NCI-H226 (cell line): ENCODE measurements around the gene MYH15.

Experiments
- DNase-seq: peaks from one replicate; pipeline ENCODE4 v3.0.0-alpha.2; 2015

Gene MYH15

DNA sequence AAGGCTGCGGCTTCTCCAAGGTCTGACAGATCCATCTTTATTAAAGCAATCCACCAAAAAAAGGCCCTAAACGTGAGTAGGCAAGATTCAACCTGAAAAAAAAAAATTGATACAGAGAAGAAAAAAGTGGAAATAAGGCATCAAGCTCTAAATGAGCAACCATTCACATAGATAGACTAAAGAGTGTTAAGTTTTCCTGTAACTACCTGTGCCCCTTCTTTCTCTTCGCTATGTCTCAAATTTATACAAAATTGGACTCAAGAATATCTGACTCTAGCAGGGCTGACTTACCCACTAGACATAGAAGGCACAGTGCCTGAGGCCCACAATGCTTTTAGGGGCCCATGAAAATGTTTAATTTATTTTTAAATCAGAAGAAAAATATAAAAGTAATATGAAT lies at the start of gene MYH15:
Gene MYH15, minus strand, starts transcription at position 101 of the 400 bp plus-strand sequence. Its CDS starts 66 bp downstream, at position 35.
- no peak for DNase-seq

DNA sequence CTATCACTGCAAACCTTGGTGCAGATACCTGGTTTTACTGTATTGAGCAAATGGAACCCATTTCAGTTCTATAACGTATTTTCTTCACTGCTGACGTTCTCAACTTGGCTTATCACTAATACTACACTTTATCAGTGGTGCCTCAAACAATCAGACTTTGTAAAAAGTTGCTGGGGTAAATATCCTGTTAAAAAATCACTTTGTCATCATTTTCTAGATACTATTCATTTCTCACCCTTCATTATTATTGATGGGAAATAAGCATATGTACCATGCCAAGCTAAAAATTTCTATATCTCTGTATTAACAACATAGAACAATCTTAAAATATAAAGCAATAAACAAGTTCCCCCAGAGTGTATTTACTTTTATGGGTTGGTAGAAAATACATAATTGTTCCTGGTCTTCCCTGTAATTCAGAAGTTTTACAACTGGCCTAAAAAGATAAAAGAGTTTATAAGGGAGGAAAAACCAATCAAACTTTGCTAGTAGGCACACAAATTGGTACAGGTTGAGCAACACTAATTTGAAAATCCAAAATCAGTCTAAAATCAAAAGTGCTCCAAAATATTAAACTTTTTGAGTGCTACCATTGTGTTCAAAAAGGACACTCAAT lies 45.7 kb upstream of the MYH15 start:
- DNase-seq = no peak

DNA sequence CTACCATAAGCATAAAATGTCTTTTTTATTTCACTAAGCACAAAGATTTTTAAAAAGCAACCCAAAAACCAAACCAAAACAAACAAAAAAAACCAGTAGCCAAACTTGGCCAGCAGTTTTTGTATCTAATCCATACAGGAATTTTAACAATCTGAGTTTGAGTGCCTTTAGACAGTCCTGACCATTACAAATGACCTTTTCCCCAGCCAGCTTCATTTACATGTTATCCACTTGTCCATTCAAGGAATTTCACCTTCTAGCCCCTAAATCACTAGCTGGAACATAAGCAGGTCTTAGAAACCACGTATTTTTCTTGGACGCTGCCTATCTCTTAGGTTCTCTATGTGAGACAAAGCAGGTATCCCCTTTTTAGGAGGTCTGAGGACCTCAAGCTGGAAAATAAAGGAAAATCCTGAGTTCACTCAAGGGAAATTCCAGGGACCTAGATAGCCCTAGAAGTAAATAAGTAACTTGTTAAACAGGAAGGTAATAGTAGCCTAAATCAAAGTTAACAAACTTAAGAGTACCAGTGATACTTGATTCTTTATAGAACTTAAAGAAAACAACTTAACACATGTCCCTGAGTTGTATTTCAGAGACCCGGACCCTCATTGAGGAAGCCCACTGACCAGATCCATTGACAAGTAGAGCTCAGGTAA lies 44.6 kb upstream of the MYH15 start:
- no peak for DNase-seq

DNA sequence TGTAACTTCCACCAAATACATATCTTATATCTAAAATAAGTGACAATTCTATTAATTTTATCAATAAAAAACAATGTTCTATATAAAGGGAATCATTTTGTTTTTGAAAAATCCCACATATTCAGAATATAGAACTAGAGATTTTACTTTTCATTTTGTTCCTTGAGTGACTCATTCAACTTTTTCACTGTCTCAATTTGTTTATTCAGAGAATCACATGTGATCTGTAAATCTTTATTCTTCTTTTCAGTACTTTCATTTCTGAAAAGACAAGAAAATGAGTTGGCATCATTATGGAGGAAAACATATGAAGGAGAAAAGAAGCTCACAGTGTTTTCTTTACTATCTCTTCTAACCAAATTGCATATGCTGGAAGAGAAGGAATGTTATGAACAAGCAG lies 43.8 kb upstream of the MYH15 start:
- DNase-seq = no peak

- no peak for DNase-seq
These were observed 42.1 kb upstream of the MYH15 start for GRCh38 chr3:108552267-108553159.

- DNase-seq = no peak
These were observed 38.5 kb upstream of the MYH15 start for GRCh38 chr3:108548886-108549285.

- no peak for DNase-seq
These were observed 37.9 kb upstream of the MYH15 start for GRCh38 chr3:108548304-108548703.

DNA sequence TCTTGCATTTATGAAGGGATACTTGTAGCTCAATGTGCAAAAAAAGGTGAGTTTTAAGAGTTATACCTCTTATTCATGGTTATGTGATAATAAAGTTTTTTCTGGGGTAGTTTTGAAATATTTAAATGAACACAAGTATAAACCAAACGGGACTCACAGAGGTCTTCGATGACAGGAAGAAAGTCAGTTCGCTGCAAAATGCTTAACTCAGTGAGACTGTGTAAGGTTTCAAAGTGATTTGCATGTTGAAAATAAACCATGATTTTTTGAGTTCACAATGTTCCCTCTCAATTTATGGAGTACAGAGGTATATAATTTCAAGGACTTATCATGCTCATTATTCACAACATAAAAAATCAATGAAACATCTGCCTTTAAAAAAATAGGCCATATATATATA lies 36.3 kb upstream of the MYH15 start:
- DNase-seq = no peak

- DNase-seq = no peak
These were observed 35.9 kb upstream of the MYH15 start for GRCh38 chr3:108546247-108546646.

DNA sequence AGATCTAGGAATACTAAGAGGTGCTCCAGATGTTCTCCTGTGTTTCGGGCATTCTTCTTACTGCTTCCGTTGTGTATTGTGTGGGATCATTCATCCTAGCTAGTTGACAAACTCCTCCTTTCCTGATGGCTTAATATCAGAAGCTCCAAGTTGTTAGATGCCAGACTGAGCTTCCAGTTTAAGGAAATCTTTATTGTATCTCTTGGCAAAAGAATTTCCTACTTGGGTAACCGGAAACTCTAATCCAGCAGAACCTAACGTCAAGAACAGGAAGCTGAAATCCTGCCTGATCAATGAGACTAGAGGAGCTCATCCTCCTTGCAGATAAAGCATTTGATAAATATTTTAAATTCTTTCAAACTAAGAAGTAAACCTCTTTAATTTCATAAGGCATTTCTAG lies 27.7 kb upstream of the MYH15 start:
- DNase-seq = no peak

DNA sequence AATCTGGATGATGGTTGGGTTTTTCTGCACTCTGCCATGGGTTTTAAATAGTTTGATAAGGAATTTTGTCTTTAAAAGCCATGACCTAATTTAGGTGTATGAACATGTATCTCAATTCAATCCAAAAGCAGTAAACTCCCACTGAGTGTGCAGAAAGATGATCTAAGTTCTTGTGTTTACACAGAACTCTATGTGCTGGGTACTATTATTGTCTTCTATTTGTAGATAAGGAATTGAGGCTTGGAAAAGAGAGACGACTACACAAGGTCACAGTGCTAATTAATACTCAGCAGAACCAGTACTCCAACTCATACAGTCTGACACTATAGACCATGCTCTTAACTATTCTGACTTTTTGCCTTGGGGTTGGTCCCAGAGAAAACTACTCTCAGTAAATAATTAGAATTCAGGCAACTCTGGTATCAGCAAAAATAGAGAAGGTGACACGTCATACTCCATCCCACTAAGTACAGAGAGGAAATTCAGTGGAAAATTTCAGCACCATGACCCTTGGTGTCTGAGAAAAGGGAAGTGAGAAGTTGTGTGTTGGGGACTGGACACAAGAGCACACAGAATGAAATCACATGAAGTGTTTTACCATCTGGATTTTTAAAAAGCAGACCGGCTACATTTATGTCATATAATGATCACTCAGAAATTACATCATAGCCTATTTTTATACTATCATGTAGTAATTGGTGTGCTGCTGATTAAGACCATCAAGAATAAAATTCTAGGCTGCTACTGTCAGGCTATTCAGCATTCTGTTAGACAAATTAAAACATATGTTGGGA lies 18.3 kb upstream of the MYH15 start:
- no peak for DNase-seq

DNA sequence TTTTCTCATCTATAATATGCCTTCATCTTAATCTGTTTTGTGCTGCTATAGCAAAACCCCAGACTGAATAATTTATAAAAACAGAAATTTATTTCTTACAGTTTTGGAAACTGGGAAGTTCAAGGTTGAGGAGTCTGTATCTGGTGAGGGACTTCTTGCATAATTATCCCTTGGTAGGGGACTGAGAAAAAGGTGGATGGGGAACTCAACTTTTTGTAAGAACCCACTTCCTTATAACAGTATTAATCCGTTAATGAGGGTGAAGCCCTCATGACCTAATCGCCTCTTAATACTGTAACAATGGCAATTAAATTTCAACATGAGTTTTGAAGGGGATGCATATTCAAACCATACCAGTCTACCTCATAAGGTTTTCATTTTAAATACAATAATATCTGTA lies 17.4 kb upstream of the MYH15 start:
- no peak for DNase-seq

DNA sequence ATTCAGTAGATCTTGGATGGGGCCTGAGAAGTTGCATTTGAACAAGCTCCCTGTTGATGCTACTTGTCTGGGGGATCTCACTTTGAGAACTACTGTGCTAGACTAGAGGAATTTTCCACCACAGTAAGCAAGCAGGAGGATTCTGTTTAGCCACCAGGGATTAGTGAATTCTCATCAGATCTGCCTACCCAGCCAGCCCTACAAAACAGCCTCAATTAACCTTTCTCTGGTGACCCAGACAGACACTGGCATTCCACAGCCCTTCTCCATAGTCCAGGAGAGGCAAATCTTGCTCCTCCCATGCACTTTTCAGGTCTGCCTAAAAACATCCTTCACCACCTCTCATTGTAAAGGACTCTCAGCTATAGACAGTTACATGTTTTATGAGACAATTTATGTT lies 16.7 kb upstream of the MYH15 start:
- DNase-seq = no peak

GRCh38 chr3:108525971-108526370 lies 15.6 kb upstream of the MYH15 start:
- no peak for DNase-seq

GRCh38 chr3:108525256-108525655 lies 14.9 kb upstream of the MYH15 start:
- no peak for DNase-seq

GRCh38 chr3:108524537-108524936 lies 14.1 kb upstream of the MYH15 start:
- DNase-seq = no peak

DNA sequence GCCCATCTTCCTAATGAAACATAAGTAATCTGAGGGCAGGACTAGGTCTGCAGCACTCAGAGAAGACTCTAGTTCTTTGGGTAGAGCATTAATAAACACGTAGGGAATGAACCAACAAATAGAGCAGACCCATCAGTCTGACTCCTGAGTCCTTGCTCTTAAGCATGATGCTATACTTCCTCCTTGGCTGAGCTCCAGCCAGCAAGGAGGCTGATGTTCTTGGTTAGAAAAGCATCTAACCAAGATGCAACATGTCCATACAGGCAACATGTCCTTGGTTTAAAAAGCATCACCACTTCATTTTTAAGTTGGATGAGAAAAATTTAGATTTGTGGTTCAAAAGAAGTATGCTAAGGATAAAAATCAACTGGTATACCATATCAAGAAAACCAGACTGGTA lies 8.5 kb upstream of the MYH15 start:
- DNase-seq = peak; percentile 23

DNA sequence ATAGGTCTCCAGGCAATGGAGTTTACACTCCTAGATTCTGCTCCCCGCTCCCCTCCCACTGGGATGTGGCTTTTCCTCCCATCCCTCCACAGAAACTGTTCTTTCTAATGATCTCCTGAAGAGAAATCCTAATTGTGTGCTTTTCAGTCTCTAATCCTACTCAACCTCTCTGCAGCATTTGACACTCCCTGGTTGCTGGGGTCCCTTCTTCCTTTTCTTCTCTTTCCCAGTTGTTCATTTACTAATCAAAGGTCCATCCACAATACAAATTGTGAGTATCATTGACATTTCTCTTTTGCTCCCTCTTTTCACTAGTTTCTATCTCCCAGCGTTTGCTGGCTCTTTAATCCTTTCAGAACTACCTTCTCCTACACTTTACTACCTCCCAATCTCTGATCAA lies 6.5 kb upstream of the MYH15 start:
- DNase-seq = no peak

DNA sequence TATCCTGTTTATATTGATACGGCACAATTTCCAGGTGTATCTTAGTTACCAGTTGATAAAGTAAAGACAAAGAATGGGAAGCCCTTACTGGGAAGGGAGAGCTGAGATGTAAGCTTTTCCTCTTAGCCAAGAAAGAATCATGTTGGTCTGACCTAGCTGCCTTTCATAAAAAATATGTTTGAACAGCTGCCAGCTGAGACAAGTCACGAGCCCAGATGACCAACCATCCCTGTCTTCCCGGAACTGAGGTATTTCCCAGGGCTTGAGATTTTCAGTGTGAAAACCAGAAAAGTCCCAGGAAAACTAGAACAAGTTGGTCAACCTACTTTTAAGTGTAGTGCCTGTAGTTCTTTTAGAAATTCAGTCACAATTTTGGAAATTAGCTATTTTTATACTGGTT lies 3.6 kb upstream of the MYH15 start:
- DNase-seq = no peak

GRCh38 chr3:108512671-108513070 lies 2.3 kb upstream of the MYH15 start:
- DNase-seq = no peak

DNA sequence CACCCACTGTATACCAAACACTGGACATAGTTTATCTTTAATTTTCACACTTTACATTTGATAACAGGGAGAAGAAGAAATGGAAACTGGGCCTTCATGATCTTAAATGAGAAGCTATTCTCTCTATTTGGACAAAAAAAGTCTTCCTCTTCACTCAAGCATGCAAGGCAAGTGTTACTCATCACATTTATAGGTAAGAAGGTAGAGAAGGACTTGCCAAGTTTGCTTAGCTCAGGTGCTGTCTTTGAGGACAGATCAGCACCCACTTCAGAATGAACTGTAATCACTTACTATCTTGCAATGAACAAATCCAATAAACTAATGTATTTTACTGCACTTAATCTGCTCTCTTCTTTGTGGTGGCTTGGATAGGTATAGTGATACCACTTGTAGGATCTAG lies 1.1 kb upstream of the MYH15 start:
- no peak for DNase-seq

DNA sequence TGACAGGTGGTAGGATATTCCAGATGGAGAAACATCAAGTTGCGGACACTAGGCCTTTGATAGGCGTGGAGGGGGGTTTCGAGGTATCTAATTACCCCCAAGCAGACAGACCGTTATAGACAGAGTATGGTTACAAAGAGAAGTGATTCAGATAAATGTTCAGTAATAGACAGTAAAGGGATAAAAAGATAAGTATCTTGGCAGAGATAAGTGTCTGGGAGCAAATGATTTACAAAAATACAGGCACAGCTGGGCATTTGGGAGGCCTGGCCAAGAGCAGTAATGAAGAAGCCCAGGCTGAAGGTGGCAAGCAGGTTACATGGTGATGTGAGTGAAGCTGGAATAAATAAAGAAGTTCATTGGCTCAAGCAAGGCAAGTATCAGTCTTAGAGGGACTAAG lies 659 bp upstream of the MYH15 start:
- no peak for DNase-seq

DNA sequence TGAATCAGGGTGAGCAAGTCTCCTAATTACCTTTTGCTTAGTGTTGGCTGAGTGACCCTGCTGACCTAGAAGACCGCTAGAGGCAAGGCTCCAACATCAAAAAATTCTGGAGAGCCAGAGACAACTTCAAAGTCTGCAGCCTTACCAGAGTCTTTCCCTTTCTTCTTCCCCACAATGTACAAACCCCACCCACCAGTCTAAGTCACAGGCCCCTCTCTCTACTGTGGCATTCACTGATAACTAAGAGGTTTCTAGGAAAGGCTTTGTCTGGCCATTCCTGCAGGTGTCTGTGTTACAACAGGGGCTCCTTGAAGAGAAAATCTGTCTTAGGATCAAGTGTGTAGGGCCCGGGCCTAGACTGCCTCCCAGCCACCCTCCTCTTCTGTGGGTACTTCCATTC lies 525 bp downstream of the MYH15 start:
- no peak for DNase-seq
